Tibial nerve (tissue), 3 donors: Measurements from ENCODE around the gene CPXM2.

Source experiments
- CTCF ChIP-seq, 5 experiments: fragments of 200-600 bp in 3 of 5; fragments of 450-650 bp in 2 of 5; sonication (generic) in 3 of 5; IDR thresholded peaks; one replicate each; pipeline ENCODE4 v1.5.1; 2016 to 2019; ENCODE audit warnings: antibody characterized with exemption in 5 of 5, mild to moderate bottlenecking in 3 of 5, moderate library complexity in 2 of 5
- POLR2A ChIP-seq, 2 donors: fragments of 450-650 bp; IDR thresholded peaks; one replicate each; pipeline ENCODE4 v1.6.1; 2017; ENCODE audit warnings: antibody characterized with exemption in 2 of 2, mild to moderate bottlenecking in 2 of 2, moderate library complexity in 2 of 2

- TF ChIP-seq CTCF (IDR thresholded peaks at IDR 0.05) (no peak), POLR2A (IDR thresholded peaks at IDR 0.05) (no peak)
Observed at GRCh38 chr10:123879606-123880257, 11.9 kb downstream of the CPXM2 start.
